GM19372 (cell line): ENCODE data around the gene MPPE1.
"Not testable (repeated sequence)": the region's sequence is repeated elsewhere in the genome, so short reads cannot be mapped to it uniquely, and the experiment has no call there.

ENCODE experiments used
- ATAC-seq: cut with Tn5 transposase; IDR thresholded peaks from one replicate; pipeline ENCODE4 v1.9.1; 2021; ENCODE audit warnings: mild to moderate bottlenecking, low read depth, moderate library complexity; ENCODE audit not compliant: unreplicated experiment

MPPE1 gene

GRCh38 chr18:11860594-11861450, 47.3 kb downstream of the MPPE1 start:
- ATAC-seq = no peak

- ATAC-seq = no peak
Measured at GRCh38 chr18:11859903-11860407, 48.2 kb downstream of the MPPE1 start.

- ATAC-seq = no peak
Measured at GRCh38 chr18:11859282-11859830, 48.8 kb downstream of the MPPE1 start.

- ATAC-seq = no peak
Measured at GRCh38 chr18:11857177-11857887, 50.8 kb downstream of the MPPE1 start.

- not testable (repeated sequence) for ATAC-seq
Measured at GRCh38 chr18:11854554-11854953, 53.6 kb downstream of the MPPE1 start.

GRCh38 chr18:11851806-11852337, 56.2 kb downstream of the MPPE1 start:
- no peak for ATAC-seq

- peak; percentile 90 for ATAC-seq
Measured at GRCh38 chr18:11851146-11851805, 56.8 kb downstream of the MPPE1 start, which contains the start of gene CHMP1B. TSS of gene CHMP1B (plus strand) at chr18:11851413. CDS start at chr18:11851512, 99 bp downstream.

GRCh38 chr18:11850821-11851145, 57.3 kb downstream of the MPPE1 start:
- ATAC-seq = peak; percentile 38

GRCh38 chr18:11849841-11850634, 58.1 kb downstream of the MPPE1 start:
- ATAC-seq = no peak

GRCh38 chr18:11849279-11849678, 58.8 kb downstream of the MPPE1 start:
- ATAC-seq = no peak

- ATAC-seq = no peak
Measured at GRCh38 chr18:11847811-11848210, 60.3 kb downstream of the MPPE1 start.

- ATAC-seq = no peak
Measured at GRCh38 chr18:11845654-11846053, 62.5 kb downstream of the MPPE1 start.

GRCh38 chr18:11844436-11844835, 63.7 kb downstream of the MPPE1 start:
- no peak for ATAC-seq

GRCh38 chr18:11842562-11842961, 65.6 kb downstream of the MPPE1 start:
- ATAC-seq = no peak

- ATAC-seq = no peak
Measured at GRCh38 chr18:11840493-11840892, 67.6 kb downstream of the MPPE1 start.

- no peak for ATAC-seq
Measured at GRCh38 chr18:11839556-11839955, 68.6 kb downstream of the MPPE1 start.

- no peak for ATAC-seq
Measured at GRCh38 chr18:11834772-11835171, 73.3 kb downstream of the MPPE1 start.
